ENCODE results near the gene XCL2.
"Not testable (repeated sequence)": the region's sequence is repeated elsewhere in the genome, so short reads cannot be mapped to it uniquely, and the experiment has no call there.

XCL2 gene, protein sequence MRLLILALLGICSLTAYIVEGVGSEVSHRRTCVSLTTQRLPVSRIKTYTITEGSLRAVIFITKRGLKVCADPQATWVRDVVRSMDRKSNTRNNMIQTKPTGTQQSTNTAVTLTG

DNA sequence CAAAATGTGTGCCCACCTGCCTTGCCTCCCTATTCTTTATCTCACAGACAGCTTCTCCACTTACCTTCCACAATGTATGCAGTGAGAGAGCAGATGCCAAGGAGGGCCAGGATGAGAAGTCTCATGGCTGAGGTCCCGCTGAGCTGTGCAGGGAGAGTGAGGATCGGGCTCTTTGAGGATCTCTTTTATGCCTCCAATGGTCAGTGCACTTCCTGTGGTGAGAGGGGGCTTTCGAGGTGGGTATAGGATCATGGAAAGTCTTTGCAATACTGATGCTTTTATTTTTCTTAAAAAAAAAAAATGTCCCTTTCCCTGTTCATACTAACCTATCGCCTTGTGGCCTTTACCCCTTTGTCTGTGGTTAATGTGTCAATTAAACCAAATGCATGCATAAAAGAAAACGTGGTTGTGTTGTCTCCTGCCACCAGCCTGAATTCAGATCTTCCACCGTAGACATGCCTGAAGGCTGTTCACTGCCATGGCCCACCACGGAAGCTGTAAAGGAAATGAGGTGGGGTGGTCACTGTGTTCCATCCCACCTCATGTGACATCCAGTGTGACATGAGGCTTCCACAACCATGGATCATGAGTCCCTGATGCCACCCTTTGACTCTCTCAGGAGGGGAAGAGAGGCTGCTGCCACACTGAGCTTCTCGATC lies at the start of gene XCL2:
XCL2 (minus strand) TSS at position 158 of the 659 bp plus-strand sequence; CDS start at position 125, 33 bp downstream.
- DNase-seq = not testable (repeated sequence)

GRCh38 chr1:168591641-168592250 lies 47.9 kb upstream of the XCL2 start:
- no peak for DNase-seq

GRCh38 chr1:168591066-168591465 lies 47.3 kb upstream of the XCL2 start:
- DNase-seq = no peak

GRCh38 chr1:168589167-168589566 lies 45.4 kb upstream of the XCL2 start:
- DNase-seq = no peak

- no peak for DNase-seq
These were observed 42.1 kb upstream of the XCL2 start for GRCh38 chr1:168585937-168586336.

DNA sequence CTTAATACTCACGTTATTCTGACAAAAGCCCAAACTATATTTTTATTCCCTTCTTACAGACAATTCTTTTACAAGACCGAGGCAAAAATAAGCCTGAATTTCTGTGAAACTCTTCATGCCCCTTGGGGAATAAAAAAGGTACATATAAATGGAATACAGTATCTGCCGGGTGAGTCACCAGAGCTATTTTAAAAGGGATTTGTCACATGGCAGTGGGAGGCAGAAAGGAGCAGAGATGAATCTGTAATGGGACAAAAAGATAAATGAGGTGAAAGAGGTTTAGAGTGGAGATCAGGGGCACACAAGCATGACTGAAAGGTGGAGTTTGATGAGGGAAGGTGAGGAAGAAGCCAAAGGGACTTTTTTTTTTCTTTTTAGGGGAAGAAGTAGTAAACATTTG lies 41.4 kb upstream of the XCL2 start:
- no peak for DNase-seq

DNA sequence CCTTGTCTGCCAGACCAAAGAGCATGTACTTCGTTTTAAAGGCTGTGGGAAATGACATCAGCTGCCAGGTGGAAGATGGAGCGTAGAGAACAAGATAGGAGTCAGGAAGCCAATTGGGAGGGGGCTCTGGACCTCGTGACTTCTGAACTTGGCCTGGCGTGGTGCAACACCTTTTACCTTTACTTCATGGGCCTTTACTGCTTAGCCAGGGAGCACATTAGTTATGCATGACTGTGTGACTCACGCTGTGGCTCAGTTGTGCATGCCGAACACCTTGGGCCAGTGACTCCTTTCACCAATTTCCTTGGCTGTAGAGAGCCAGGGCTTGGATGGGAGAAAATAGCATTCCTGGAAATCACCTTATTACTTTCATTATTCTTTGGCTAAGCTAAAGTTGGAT lies 39.8 kb upstream of the XCL2 start:
- no peak for DNase-seq

DNA sequence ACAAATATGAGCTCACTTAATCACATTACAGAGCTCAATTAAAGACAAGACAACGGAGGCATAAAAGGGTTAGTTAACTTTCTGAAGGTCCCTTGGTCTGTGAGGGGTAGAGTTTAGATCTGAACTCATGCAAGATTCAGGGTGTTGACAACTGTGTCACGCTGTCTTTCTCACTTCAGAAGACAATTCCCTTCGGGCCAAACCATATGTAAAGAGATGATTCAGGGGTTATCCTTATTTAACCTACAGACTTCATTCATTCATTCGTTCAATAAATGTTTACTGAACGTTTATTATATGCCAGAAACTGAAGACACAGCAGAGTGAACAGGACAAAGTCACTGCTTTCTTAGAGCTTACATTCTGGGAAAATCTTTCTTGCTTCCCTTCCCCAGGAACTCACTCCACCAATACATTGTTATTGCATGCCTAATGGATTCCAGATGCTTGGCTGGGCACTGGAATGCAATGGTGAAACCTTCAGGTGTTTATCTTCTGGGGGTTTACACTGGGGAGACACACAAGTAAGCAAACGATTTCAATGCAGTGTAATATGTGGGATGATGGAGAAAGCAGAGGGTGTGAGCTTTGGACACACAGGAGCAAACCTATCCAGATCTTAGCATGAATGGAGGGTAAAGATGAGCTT lies 39.0 kb upstream of the XCL2 start:
- DNase-seq = no peak

- no peak for DNase-seq
These were observed 38.2 kb upstream of the XCL2 start for GRCh38 chr1:168581817-168582572.

- not testable (repeated sequence) for DNase-seq
These were observed 37.2 kb upstream of the XCL2 start for GRCh38 chr1:168580991-168581390.

DNA sequence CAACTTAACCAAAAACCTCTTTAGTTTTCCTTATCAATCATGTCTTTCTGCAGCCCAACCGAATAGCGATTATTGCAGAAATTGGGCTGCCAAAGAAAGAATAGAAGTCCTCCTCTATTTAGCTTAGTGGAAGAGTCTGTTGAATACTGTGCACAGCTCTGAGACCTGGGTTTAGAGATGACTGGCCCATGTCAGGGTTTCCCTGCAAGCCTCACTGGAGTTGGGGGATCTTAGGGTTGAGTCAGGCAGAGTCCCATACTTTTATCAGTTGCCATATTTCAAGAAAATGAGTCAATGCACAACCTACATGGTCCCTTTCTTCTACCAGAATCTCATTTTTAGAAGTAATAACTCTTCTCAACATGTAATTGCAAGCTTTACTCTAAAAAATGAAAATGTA lies 36.5 kb upstream of the XCL2 start:
- DNase-seq = not testable (repeated sequence)

- not testable (repeated sequence) for DNase-seq
These were observed 34.9 kb upstream of the XCL2 start for GRCh38 chr1:168578531-168579185.

GRCh38 chr1:168576245-168576688 lies 32.5 kb upstream of the XCL2 start, which contains the start of gene XCL1:
XCL1 (plus strand) TSS chr1:168576605; CDS start chr1:168576638, 33 bp downstream.
- not testable (repeated sequence) for DNase-seq

DNA sequence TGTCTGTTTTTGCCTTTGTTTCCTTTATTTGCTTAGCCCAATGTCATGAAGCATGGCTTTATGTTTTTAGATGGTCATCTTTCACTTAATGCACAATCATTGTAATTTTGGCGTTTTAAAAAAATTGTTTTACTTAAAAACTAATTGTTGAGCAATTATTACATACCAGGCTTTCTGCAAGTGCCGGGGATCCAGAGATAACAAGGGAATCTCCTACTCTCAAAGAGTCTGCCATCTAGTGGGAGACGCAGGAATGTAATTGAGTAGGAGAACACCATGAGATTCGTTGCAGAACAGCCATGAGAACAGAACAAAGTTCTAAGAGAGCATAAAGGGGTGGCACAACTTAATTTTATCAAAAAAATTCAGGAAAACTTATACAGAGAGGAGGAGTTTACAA lies 30.4 kb upstream of the XCL2 start:
- not testable (repeated sequence) for DNase-seq

- no peak for DNase-seq
These were observed 28.8 kb upstream of the XCL2 start for GRCh38 chr1:168572633-168573032.

- DNase-seq = no peak
These were observed 26.9 kb upstream of the XCL2 start for GRCh38 chr1:168570652-168571051.

- no peak for DNase-seq
These were observed 24.5 kb upstream of the XCL2 start for GRCh38 chr1:168568346-168568745.

DNA sequence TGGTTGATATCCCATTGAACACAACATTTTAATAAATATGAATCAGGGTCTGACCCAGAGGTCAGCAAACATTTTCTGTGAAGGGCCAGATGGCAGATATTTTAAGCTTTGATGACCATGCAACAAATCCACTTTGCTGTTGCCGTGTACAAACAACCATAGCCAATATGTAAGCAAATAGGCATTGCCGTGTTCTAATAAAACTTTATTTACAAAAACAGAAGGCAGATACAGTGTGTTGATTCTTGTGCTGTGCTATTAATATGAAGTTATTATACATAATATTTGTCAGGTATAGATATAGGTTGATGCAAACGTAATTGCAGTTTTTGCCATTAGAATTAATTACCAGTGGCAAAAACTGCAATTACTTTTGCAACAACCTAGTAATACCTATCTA lies 23.8 kb upstream of the XCL2 start:
- DNase-seq = no peak

GRCh38 chr1:168567007-168567406 lies 23.2 kb upstream of the XCL2 start:
- no peak for DNase-seq

DNA sequence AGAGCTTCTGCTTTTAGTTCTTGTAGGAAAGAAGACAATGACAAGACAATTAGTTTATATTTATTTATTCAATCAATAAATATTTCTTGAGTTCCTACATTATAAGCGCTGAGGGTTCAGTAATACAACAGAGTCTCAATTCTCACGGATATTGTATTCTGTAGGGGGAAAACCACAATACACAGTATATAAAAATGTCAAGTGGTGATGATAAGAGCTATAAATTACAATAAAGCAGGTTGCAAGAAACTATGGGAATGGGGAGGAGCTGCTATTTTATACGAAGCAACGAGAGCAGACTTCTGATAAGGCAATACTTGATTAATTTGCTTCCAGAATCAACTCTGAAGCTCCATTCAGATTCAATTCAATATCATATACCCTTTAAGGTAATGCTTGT lies 22.0 kb upstream of the XCL2 start:
- no peak for DNase-seq

GRCh38 chr1:168561989-168562388 lies 18.2 kb upstream of the XCL2 start:
- DNase-seq = no peak

GRCh38 chr1:168560370-168560769 lies 16.6 kb upstream of the XCL2 start:
- no peak for DNase-seq

DNA sequence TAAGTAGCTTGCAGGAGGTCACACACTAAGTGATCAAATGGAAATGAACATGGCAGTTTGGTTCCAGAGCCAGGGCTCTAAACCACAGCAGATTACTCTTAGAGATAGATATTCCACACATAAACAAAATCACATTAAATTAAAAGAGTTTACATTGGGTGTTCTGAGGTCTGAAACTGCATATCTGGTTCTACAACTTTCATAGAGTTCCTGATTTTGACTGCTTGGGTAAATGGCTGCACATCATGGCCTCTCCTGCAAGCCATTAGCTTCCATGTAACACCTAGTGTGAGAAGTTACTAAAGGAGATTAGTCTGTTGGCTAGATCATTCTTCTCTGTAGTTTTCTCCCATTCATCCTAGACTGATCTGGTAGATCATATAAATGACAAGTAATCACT lies 12.8 kb upstream of the XCL2 start:
- no peak for DNase-seq
